Adrenal gland (tissue), 5 donors: ENCODE results near the gene PTPRJ.

Experiments
- POLR2A ChIP-seq, 2 donors: fragments of 450-650 bp; IDR thresholded peaks; one replicate each; pipeline ENCODE4 v1.6.1; 2017; ENCODE audit warnings: antibody characterized with exemption in 2 of 2, mild to moderate bottlenecking in 2 of 2, moderate library complexity in 1 of 2
- TF ChIP-seq, protein P1 (sequence below), 6 experiments: fragments of 450-650 bp in 4 of 6; fragments of 200-600 bp in 2 of 6; sonication (generic) in 1 of 6; IDR thresholded peaks; 1 replicate in 5 of 6; 2 replicates in 1 of 6; pipeline versions ENCODE4 v1.5.1 to v1.8.0; 2016 to 2021; ENCODE audit warnings: antibody characterized with exemption in 6 of 6, mild to moderate bottlenecking in 2 of 6, moderate library complexity in 1 of 6
- donor health status: DM: no; HTN: no; CAD: no.

DNA sequence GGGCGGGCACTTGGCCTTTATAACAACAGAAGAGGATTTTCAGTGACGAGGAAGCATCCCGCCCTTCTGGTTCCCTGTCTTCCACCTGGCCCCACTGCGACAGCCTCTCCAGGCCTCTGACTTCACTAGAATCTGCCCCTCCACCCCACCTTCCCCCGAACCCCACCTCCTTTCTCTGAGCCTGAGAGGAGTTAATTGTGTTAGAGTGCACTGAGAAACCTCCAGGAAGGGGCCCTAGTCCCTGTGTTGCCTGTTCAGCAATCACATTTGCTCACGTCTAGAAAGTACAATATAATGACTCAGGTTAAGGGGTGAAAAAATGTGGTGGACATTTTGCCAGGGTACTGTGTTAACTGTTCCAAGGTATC is 38.8 kb downstream of the PTPRJ start:
- TF ChIP-seq, protein P1, sequence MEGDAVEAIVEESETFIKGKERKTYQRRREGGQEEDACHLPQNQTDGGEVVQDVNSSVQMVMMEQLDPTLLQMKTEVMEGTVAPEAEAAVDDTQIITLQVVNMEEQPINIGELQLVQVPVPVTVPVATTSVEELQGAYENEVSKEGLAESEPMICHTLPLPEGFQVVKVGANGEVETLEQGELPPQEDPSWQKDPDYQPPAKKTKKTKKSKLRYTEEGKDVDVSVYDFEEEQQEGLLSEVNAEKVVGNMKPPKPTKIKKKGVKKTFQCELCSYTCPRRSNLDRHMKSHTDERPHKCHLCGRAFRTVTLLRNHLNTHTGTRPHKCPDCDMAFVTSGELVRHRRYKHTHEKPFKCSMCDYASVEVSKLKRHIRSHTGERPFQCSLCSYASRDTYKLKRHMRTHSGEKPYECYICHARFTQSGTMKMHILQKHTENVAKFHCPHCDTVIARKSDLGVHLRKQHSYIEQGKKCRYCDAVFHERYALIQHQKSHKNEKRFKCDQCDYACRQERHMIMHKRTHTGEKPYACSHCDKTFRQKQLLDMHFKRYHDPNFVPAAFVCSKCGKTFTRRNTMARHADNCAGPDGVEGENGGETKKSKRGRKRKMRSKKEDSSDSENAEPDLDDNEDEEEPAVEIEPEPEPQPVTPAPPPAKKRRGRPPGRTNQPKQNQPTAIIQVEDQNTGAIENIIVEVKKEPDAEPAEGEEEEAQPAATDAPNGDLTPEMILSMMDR (IDR thresholded peaks at IDR 0.05), result no peak
- no peak for TF ChIP-seq POLR2A (IDR thresholded peaks at IDR 0.05)
